Ascending aorta (tissue), 2 donors: ENCODE measurements around the gene NBEA. TPM values are rescaled to one million over a fixed set of nuclear protein-coding genes. Genes with fewer than 3 reads are reported as not detected.
"Not testable (repeated sequence)": the region's sequence is repeated elsewhere in the genome, so short reads cannot be mapped to it uniquely, and the experiment has no call there.

ENCODE experiments used
- DNase-seq, 2 donors: peaks; one replicate each; pipeline ENCODE4 v3.0.0-alpha.2; 2019; ENCODE audit warnings: low spot score in 2 of 2
- H3K27ac ChIP-seq, 2 donors: fragments of 200-600 bp; sonication (generic); one replicate each; pipeline ENCODE4 v1.5.1; 2016 to 2017; ENCODE audit warnings: mild to moderate bottlenecking in 1 of 2
- H3K27me3 ChIP-seq: fragments of 200-600 bp; sonication (generic); one replicate; pipeline ENCODE4 v1.5.1; 2017
- H3K36me3 ChIP-seq, 2 donors: fragments of 200-600 bp; sonication (generic); one replicate each; pipeline ENCODE4 v1.5.1; 2016
- H3K4me1 ChIP-seq, 2 donors: fragments of 200-600 bp; sonication (generic); one replicate each; pipeline ENCODE4 v1.5.1; 2016 to 2017; ENCODE audit warnings: mild to moderate bottlenecking in 1 of 2
- H3K4me3 ChIP-seq, 2 donors: fragments of 200-600 bp; sonication (generic); one replicate each; pipeline ENCODE4 v1.5.1; 2016 to 2017; ENCODE audit warnings: mild to moderate bottlenecking in 1 of 2
- H3K9me3 ChIP-seq, 2 donors: fragments of 200-600 bp; sonication (generic); one replicate each; pipeline ENCODE4 v1.5.1; 2016
- intact Hi-C: fragments of 100-400 bp; cut with DNase I; formaldehyde crosslinking; loops from one replicate; pipeline ENCODE4 v1.15.1; 2023
- total RNA-seq: library from RNA; depleted of rRNA; stranded (reverse); fragments of >200 nt; gene quantifications from one replicate; pipeline ENCODE4 v1.1.0, GENCODE V29; 2016
- TF ChIP-seq, protein P1 (sequence below), 3 experiments: fragments of 200-600 bp in 2 of 3; fragments of 450-650 bp in 1 of 3; sonication (generic) in 2 of 3; IDR thresholded peaks; one replicate each; pipeline ENCODE4 v1.5.1; 2016 to 2019; ENCODE audit warnings: antibody characterized with exemption in 3 of 3, mild to moderate bottlenecking in 1 of 3, moderate library complexity in 1 of 3

Gene NBEA
- total RNA-seq, 1 donor from 2014 or later: 1.6 TPM

DNA sequence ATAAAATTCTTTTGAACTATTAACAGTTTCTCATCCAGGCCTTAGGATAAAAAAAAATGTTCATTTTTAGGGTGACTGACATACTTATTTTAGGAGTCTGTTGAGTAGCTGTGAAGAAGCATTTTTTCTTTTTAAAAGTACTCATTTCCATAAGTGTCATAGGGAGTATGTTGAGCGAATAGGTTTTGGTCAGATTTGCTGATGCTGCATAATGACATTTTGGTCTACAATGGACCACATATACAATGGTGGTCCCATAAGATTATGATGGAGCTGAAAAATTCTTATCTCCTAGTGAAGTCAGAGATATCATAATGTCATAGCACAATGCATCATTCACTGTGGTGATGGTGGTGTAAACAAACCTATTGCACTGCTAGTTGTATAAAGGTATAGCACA lies 17.4 kb downstream of the NBEA start:
- no peaks in the 10 kb centered on the region for H3K9me3 ChIP-seq
- TF ChIP-seq, protein P1, sequence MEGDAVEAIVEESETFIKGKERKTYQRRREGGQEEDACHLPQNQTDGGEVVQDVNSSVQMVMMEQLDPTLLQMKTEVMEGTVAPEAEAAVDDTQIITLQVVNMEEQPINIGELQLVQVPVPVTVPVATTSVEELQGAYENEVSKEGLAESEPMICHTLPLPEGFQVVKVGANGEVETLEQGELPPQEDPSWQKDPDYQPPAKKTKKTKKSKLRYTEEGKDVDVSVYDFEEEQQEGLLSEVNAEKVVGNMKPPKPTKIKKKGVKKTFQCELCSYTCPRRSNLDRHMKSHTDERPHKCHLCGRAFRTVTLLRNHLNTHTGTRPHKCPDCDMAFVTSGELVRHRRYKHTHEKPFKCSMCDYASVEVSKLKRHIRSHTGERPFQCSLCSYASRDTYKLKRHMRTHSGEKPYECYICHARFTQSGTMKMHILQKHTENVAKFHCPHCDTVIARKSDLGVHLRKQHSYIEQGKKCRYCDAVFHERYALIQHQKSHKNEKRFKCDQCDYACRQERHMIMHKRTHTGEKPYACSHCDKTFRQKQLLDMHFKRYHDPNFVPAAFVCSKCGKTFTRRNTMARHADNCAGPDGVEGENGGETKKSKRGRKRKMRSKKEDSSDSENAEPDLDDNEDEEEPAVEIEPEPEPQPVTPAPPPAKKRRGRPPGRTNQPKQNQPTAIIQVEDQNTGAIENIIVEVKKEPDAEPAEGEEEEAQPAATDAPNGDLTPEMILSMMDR (IDR thresholded peaks at IDR 0.05): no peak
- H3K27ac ChIP-seq: no peak overlapping the region
- H3K4me3 ChIP-seq: no peak overlapping the region
- DNase-seq: no peak
- H3K36me3 ChIP-seq: no peaks in the 10 kb centered on the region
- intact Hi-C loops: no loop called here
- H3K4me1 ChIP-seq: no peaks in the 10 kb centered on the region
- no peaks in the 10 kb centered on the region for H3K27me3 ChIP-seq

DNA sequence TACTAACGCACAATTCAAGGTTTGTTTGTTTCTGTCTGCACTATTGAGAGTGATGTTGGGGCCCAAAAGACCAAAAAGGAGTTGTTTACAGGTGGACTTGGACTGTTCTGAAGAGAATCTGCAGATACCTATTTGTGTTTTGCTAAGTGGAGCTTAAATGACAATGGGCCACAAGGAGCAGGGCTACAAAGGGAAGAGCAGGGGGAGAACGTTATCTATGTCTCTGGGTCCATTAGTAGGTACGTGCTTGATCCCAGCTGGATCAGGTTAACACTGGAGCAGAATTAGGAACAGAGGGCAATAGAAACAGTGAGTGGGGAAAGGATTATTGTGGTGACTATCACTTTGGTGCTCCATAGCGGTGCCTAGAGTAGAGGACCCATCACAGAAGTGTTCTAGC lies 22.5 kb downstream of the NBEA start:
- Histone ChIP-seq H3K4me3 (no peak overlapping the region), H3K9me3 (peaks cover 0 to 2% of the 10 kb centered on the region in 2 donors), H3K36me3 (no peaks in the 10 kb centered on the region), H3K27me3 (no peaks in the 10 kb centered on the region), H3K27ac (no peak overlapping the region), H3K4me1 (no peaks in the 10 kb centered on the region)
- TF ChIP-seq, protein P1 (IDR thresholded peaks at IDR 0.05): no peak
- intact Hi-C loops: no loop called here
- DNase-seq: no peak

DNA sequence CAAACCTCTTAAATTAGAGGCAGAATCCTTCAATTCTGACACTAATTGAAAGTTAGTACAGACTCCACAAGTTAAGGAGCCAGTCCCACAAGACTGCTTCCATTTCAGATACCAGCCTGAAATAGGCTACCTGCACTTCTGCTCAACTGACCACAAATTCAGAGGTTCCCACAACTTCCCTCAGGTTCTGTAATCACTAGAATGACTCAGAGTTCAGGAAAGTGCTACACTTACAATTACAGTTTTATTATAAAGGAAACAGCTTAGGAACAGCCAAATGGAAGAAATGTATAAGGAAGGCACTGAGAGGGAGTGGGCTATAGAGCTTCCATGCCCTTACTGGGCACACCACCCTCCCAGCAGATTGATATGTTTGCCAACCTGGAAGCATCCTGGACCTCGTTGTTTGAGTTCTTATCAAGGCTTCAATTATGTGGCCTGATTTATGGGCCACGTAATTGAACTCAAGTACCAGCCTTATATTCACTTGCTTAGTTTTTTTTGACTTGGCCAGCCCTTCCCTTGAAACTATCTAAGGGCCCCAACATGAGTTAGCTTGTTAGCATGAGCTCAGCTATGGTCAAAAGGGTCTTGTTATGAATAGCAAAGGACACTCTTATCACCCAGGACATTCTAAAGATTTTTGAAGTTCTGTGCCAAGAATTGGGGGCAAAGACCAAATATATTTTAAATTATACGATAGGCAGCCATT lies 25.9 kb downstream of the NBEA start:
- DNase-seq: no peak
- H3K27me3 ChIP-seq: no peaks in the 10 kb centered on the region
- peaks cover 0 to 19% of the 10 kb centered on the region in 2 donors for H3K9me3 ChIP-seq
- no peaks in the 10 kb centered on the region for H3K4me1 ChIP-seq
- intact Hi-C loops: no loop called here
- H3K27ac ChIP-seq: no peak overlapping the region
- no peak overlapping the region for H3K4me3 ChIP-seq
- no peaks in the 10 kb centered on the region for H3K36me3 ChIP-seq
- TF ChIP-seq, protein P1 (IDR thresholded peaks at IDR 0.05): no peak

- H3K27ac ChIP-seq, H3K4me1 ChIP-seq, intact Hi-C loops, DNase-seq, H3K4me3 ChIP-seq, H3K36me3 ChIP-seq, H3K27me3 ChIP-seq: not testable (repeated sequence)
- H3K9me3 ChIP-seq: peaks cover 0 to 19% of the 10 kb centered on the region in 2 donors
These were observed 27.5 kb downstream of the NBEA start for GRCh38 chr13:34969539-34969938.

DNA sequence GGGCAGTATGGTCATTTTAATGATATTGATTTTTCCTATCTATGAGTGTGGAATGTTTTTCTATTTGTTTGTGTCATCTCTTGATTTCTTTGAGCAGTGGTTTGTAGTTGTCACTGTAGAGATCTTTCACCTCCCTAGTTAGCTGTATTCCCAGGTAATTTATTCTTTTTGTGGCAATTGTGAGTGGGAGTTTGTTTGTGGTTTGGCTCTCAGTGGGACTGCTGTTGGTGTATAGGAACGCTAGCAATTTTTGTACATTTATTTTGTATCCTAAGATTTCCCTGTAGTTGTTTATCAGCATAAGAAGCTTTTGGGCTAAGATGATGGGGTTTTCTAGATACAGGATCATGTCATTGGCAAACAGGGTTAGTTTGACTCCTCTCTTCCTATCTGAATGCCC lies 28.9 kb downstream of the NBEA start:
- H3K27me3 ChIP-seq: no peaks in the 10 kb centered on the region
- DNase-seq: no peak
- H3K36me3 ChIP-seq: no peaks in the 10 kb centered on the region
- intact Hi-C loops: no loop called here
- no peaks in the 10 kb centered on the region for H3K4me1 ChIP-seq
- TF ChIP-seq, protein P1 (IDR thresholded peaks at IDR 0.05): no peak
- peaks cover 0 to 26% of the 10 kb centered on the region in 2 donors for H3K9me3 ChIP-seq
- H3K27ac ChIP-seq: no peak overlapping the region
- H3K4me3 ChIP-seq: no peak overlapping the region

DNA sequence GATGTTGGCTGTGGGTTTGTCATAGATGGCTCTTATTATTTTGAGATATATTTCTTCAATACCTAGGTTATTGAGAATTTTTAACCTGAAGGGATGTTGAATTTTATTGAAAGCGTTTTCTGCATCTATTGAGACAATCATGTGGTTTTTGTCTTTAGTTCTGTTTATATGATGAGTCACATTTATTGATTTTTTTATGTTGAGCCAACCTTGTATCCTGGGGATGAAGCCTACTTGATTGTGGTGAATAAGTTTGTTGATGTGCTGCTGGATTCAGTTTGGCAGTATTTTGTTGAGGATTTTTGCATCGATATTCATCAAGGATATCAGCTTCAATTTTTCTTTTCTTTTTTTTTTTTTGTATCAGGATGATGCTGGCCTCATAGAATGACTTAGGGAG lies 29.4 kb downstream of the NBEA start:
- intact Hi-C loops: no loop called here
- no peak for DNase-seq
- Histone ChIP-seq H3K9me3 (peaks cover 0 to 26% of the 10 kb centered on the region in 2 donors), H3K27me3 (no peaks in the 10 kb centered on the region), H3K4me1 (no peaks in the 10 kb centered on the region), H3K27ac (no peak overlapping the region), H3K36me3 (no peaks in the 10 kb centered on the region), H3K4me3 (no peak overlapping the region)
- TF ChIP-seq, protein P1 (IDR thresholded peaks at IDR 0.05): no peak

DNA sequence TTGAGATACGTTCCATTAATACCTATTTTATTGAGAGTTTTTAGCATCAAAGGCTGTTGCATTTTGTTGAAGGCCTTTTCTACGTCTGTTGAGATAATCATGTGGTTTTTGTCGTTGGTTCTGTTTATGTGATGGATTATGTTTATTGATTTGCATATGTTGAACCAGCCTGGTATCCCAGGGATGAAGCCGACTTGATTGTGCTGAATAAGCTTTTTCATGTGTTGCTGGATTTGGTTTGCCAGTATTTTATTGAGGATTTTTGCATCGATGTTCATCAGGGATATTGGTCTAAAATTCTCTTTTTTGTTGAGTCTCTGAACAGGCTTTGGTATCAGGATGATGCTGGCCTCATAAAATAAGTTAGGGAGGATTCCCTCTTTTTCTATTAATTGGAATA lies 43.1 kb downstream of the NBEA start:
- H3K36me3 ChIP-seq, H3K4me1 ChIP-seq, intact Hi-C loops, H3K27ac ChIP-seq, H3K9me3 ChIP-seq, H3K4me3 ChIP-seq, DNase-seq, H3K27me3 ChIP-seq: not testable (repeated sequence)
